ENCODE data around the gene KRTAP29-1.
"Not testable (repeated sequence)": the region's sequence is repeated elsewhere in the genome, so short reads cannot be mapped to it uniquely, and the experiment has no call there.

Gene KRTAP29-1, protein sequence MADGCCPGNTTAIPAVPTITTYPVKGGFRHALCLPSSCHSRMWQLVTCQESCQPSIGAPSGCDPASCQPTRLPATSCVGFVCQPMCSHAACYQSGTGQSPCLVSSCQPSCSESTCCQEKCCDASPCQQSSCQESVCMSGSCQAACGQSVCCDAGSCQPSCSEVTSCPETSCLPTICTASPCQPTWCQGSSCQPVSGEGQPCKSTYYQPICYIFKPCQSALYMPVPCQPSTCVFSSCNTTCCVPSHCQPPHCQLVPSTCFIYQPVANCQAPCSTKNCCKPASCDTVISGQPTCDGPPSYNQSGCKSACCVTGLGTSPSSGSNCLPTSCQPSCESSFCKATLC

GRCh38 chr17:41301916-41302901 is at the start of gene KRTAP29-1:
Gene KRTAP29-1, minus strand, starts transcription at chr17:41302851. Its CDS starts 0 bp downstream, at chr17:41302851.
- DNase-seq = no peak
- in situ Hi-C loops (cut with HindIII; ENCODE audit: low pct_ligation_motif_present, low sequenced_read_pairs) = no loop called here
- no peaks in the 10 kb centered on the region for H3K36me3 ChIP-seq (replicated peaks)
- no peaks in the 10 kb centered on the region for H3K27me3 ChIP-seq (replicated peaks)
- no peak for TF ChIP-seq CTCF (IDR thresholded peaks at IDR 0.05; ENCODE audit: low read depth, low read length, missing control alignments)
- H3K27ac ChIP-seq = no peak within 1 kb of the TSS
- no peak within 1 kb of the TSS for H3K4me3 ChIP-seq (ENCODE audit: low read depth, low read length)

- no peak for TF ChIP-seq CTCF (IDR thresholded peaks at IDR 0.05; ENCODE audit: low read depth, low read length, missing control alignments)
- in situ Hi-C loops (cut with HindIII; ENCODE audit: low pct_ligation_motif_present, low sequenced_read_pairs) = no loop called here
Observed at GRCh38 chr17:41351177-41351576, 48.5 kb upstream of the KRTAP29-1 start.

DNA sequence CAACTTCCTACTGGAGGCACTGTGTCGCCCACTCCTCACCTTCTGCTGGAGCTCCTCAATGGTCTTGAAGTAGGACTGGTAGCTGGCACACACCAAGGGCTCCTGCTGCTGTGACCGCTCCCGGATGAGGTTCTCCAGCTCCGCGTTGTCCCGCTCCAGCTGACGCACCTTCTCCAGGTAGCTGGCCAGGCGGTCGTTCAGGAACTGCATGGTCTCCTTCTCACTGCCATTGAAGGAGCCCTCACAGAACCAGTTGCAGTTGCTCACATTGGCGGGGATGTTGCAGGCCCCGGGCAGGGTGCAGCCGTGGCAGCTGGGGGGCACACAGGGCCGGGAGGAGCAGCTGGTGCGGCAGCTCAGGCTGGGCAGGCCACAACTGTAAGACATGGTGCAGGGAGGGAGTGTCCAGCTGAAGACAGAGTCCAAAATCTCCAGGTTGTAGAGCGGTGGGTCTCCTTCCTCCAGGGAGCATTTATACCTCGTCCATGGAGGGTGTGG is 47.8 kb upstream of the KRTAP29-1 start, which contains the start of gene KRT33A:
KRT33A (minus strand) TSS at position 448 of the 498 bp plus-strand sequence; CDS start at position 387, 61 bp downstream.
- in situ Hi-C loops (cut with HindIII; ENCODE audit: low pct_ligation_motif_present, low sequenced_read_pairs); DNase-seq: not testable (repeated sequence)

More at GRCh38 chr17:41351177-41351576, 48.5 kb upstream of the KRTAP29-1 start:
- Histone ChIP-seq H3K27me3 (replicated peaks) (no peaks in the 10 kb centered on the region), H3K36me3 (replicated peaks) (no peaks in the 10 kb centered on the region), H3K4me3 (ENCODE audit: low read depth, low read length) (no peak overlapping the region), H3K27ac (no peak overlapping the region)
- no peak for DNase-seq

GRCh38 chr17:41347869-41348760 is 45.5 kb upstream of the KRTAP29-1 start:
- no peak for TF ChIP-seq CTCF (IDR thresholded peaks at IDR 0.05; ENCODE audit: low read depth, low read length, missing control alignments)
- Histone ChIP-seq H3K27ac (no peak overlapping the region), H3K36me3 (replicated peaks) (no peaks in the 10 kb centered on the region), H3K27me3 (replicated peaks) (no peaks in the 10 kb centered on the region), H3K4me3 (ENCODE audit: low read depth, low read length) (no peak overlapping the region)
- in situ Hi-C loops (cut with HindIII; ENCODE audit: low pct_ligation_motif_present, low sequenced_read_pairs) = no loop called here
- no peak for DNase-seq

More for the DNA sequence above, 47.8 kb upstream of the KRTAP29-1 start, which contains the start of gene KRT33A:
- H3K27me3 ChIP-seq (replicated peaks); H3K27ac ChIP-seq; H3K36me3 ChIP-seq (replicated peaks); H3K4me3 ChIP-seq (ENCODE audit: low read depth, low read length): not testable (repeated sequence)

- DNase-seq; H3K27ac ChIP-seq; H3K4me3 ChIP-seq (ENCODE audit: low read depth, low read length); H3K27me3 ChIP-seq (replicated peaks); in situ Hi-C loops (cut with HindIII; ENCODE audit: low pct_ligation_motif_present, low sequenced_read_pairs); H3K36me3 ChIP-seq (replicated peaks): not testable (repeated sequence)
Observed at GRCh38 chr17:41346421-41346820, 43.8 kb upstream of the KRTAP29-1 start.

- in situ Hi-C loops (cut with HindIII; ENCODE audit: low pct_ligation_motif_present, low sequenced_read_pairs) = no loop called here
- Histone ChIP-seq H3K36me3 (replicated peaks) (no peaks in the 10 kb centered on the region), H3K27me3 (replicated peaks) (no peaks in the 10 kb centered on the region), H3K27ac (no peak overlapping the region), H3K4me3 (ENCODE audit: low read depth, low read length) (no peak overlapping the region)
- no peak for TF ChIP-seq CTCF (IDR thresholded peaks at IDR 0.05; ENCODE audit: low read depth, low read length, missing control alignments)
- DNase-seq = no peak
Observed at GRCh38 chr17:41345992-41346391, 43.3 kb upstream of the KRTAP29-1 start.

All from brain microvascular endothelial cell (primary cell).